HTR-8/SVneo (cell line): ENCODE data around the gene CISH.

ENCODE experiments used
- DNase-seq: peaks from one replicate; pipeline ENCODE4 v3.0.0; 2011; ENCODE audit warnings: low spot score, mixed read lengths; ENCODE audit not compliant: insufficient read length
- FAIRE-seq: peaks from 2 replicates; lab custom pipeline; 2011; peaks lifted over from hg19 to GRCh38; lab: Jason Lieb, UNC

Gene CISH

GRCh38 chr3:50616003-50616769 is 4.6 kb upstream of the CISH start:
- DNase-seq: peak; percentile 92
- FAIRE-seq: peak; percentile 65

DNA sequence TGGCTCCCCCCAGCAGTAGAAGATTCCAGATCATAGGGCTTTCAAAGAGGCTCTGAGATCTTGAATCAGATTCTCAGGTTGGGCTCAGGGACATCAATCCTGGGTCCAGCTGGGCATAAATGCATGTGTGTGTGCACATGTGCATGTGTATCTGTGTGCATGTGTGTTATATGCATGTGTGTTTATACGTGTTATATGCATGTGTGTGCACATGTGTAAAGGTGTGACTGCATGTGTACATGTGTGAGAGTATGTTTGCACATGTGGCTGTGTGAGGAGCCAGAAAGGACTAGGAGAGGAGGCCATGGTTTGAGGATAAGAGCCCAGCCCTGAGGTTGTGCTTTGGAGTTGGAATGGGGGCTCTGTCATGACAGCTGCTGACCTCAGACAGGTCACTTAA is 3.6 kb upstream of the CISH start:
- FAIRE-seq (peak; percentile 40), DNase-seq (no peak)

DNA sequence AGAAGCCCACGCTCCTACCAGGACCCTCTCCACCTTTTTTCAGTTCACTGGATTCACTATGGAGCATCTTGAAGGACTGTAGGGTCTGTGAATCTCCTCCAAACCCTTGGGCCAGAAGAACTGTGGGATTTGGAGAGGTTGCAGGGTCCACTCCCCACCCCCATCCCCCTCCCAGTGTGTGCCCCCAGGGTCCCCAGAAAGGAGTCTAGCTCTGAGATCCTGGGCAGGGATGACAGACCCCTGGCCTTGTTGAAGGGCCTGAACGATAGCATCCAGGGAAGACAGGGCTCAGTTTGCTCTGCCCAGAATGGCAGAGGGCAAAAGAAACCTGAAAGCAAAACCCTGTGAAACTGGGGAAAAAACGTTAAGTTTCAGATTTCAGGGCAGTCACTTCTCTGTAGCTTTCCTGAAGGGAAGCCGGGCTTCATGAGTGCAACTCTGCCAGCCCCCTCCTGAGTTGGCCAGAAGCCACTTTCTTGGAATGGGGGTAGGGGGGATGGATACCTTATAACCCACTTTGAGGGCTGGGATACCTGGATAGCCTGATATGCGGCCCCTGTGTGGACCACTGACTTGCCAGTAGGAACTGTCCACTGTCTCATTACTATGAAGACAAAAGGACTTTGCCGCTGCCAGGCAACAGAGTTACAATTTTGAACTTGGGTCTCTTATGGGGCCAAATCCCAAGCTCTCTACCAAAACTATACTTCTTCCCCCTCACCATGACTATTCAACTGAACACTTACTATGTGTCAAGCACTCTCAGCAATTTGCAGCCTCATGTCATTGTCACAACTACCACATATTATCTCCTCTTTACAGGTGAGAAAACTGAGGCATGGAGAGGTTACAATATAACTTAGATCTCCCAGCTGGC is 1.6 kb upstream of the CISH start:
- DNase-seq: no peak
- FAIRE-seq: no peak

DNA sequence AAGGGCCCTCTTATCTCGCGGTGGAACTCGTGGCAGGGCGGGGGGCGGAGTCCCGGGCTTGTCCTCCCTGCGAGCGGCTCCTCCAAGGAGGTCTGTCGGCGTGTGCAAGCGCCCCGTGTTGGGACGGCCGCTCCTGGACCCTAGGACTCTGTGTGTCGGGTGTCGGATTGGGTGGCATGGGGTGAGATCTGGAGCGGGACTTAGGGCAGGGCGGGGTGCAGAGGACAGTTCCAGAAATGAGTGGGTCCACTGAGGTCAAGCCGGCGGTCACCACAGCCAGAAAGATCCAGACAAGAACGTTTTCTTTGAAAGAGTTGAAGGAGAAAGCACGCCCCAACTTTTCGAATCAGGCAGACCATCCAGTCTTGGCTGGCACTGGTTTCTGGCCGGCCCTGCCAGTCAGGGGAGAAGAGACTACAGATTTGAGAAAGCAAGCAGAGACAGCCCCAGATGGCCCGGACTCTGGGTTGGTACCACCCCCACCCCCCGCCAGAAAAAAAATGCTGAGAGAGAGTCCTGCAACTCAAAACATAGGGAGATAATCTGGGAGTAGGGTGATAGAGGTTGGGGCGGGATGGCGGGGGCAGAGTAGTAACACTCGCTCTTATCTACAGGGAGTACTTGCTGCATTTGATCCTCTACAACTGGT is 784 bp upstream of the CISH start:
- no peak for DNase-seq
- FAIRE-seq: no peak

GRCh38 chr3:50610992-50611463 is 546 bp downstream of the CISH start:
- no peak for FAIRE-seq
- no peak for DNase-seq

DNA sequence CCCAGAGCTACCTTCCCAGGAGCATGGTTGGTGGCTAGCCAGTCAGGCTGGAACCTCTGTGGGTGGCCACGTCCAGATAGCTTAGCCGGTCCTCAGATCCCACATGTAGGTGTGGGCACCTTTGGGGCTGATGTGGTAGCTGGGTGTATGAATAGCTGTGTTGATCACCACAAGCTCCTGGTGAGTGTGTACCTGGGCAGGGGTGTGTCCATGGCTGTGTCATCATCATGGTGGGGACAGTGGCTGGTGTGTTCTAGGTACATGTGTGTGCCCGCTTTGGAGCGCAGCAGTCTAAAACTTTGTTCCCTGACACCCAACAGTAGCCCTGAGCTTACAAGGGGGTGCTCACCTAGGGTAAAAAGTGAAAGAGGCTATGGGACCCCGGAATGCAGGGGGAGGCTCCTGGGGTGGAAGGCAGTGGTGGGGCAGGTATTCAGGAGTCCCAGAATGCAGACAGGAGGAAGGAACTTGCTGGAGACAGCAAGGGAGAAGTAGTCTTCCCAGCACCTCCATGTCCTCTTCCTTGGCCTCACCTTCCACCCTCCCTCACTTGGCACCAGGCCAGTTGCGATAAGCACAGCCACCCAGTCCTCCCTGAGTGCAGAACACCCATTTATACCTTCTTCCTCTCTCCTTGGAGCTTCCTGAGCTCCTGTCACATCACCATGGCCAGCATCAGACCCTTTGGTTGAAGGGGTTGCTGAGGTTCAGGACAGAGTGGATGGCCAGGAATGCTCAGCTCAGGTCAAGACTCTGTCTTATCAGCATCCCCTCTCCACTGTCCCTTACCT is 1.2 kb downstream of the CISH start:
- no peak for FAIRE-seq
- no peak for DNase-seq

DNA sequence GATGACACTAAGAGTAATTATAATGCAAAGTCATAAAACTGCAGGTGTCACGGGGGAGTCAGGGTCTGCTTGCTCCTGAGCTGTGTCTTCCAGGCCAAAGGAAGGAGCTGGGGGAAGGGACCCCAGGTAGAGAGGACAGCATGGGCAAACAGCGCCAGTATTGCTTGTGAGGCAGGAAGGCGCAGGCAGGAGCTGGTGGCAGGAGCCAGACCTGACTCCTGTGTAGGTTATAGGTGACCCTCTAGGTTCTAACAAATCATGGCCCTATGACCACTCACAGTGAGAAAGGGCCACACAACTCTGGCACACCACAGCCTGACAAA is 1.9 kb downstream of the CISH start:
- no peak for FAIRE-seq
- DNase-seq: no peak

GRCh38 chr3:50609071-50609762 is 2.4 kb downstream of the CISH start:
- FAIRE-seq (no peak), DNase-seq (no peak)

GRCh38 chr3:50608278-50608677 is 3.3 kb downstream of the CISH start:
- no peak for DNase-seq

DNA sequence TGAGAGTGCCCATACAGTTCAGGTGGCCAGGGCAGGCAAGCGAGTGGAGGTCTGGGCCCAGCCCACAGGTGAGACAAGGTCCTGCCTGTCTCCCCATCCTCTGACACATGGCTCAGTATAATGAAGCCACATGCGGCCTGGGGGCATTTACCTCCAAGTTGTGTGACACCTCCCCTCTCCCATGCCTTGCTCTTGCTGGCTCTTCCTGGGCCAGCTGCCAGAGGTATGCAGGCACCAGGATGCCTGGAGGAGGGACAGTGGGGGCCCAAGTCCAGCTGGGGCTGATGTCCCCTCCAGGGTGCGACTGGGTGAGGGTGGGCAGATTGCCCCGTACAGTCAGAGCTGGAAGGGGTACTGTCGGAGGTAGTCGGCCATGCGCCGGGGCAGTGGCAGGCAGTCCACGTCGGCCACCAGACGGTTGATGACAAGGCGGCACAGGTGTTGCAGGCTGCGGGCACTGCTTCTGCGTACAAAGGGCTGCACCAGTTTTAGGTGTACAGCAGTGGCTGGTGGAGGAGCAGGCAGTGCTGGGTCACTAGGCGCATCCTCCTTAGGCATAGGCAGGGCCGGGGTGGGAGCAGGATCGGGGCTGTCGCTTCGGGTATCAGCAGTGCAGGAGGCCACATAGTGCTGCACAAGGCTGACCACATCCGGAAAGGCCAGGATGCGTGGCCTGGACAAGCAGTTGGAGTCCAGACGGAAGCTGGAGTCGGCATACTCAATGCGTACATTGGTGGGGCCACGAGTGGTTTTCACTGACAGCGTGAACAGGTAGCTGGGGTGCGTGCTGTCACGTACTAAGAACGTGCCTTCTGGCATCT is 4.1 kb downstream of the CISH start:
- no peak for FAIRE-seq
- no peak for DNase-seq

More at GRCh38 chr3:50608278-50608677, 3.3 kb downstream of the CISH start:
- no peak for FAIRE-seq

DNA sequence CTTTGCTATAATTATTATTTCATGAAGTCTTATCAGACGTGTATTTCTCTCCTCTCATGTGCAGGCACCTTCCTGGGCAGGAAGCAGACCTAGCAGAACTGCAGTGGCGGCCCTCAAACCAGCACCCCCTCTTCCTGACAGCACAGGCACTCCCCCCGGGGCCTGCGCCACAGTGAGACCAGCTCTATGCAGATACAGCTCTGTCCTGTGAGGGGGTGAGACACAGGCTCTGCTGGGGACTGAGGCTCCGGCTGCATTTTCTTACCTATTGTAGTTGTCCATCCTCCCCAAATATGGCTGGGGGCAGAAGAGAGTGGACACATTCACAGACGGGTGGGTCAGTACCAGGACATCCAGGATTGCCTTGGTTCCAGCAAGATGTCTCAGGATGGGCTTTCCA is 5.0 kb downstream of the CISH start:
- FAIRE-seq (no peak), DNase-seq (no peak)

DNA sequence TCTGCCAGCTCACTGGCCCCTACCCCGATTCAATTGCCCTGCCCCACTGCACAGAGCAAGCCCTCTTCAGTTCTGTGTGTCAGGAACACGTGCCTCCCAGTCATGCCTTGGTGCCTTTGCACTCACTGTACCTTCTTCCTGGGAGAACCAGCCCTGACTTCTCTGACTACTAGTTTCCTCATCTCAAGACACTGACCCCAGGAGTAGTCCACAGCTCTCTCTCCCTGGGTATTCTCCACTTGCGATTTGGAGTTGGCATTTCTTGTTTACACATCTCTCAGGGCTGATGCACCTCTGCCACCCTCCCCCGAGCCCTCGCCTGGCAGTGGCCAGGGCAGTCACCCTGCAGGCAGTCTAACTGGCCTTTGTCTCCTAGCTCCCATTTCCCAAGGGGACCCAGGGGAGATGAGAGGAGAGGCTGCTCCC is 5.7 kb downstream of the CISH start:
- FAIRE-seq (no peak), DNase-seq (no peak)

DNA sequence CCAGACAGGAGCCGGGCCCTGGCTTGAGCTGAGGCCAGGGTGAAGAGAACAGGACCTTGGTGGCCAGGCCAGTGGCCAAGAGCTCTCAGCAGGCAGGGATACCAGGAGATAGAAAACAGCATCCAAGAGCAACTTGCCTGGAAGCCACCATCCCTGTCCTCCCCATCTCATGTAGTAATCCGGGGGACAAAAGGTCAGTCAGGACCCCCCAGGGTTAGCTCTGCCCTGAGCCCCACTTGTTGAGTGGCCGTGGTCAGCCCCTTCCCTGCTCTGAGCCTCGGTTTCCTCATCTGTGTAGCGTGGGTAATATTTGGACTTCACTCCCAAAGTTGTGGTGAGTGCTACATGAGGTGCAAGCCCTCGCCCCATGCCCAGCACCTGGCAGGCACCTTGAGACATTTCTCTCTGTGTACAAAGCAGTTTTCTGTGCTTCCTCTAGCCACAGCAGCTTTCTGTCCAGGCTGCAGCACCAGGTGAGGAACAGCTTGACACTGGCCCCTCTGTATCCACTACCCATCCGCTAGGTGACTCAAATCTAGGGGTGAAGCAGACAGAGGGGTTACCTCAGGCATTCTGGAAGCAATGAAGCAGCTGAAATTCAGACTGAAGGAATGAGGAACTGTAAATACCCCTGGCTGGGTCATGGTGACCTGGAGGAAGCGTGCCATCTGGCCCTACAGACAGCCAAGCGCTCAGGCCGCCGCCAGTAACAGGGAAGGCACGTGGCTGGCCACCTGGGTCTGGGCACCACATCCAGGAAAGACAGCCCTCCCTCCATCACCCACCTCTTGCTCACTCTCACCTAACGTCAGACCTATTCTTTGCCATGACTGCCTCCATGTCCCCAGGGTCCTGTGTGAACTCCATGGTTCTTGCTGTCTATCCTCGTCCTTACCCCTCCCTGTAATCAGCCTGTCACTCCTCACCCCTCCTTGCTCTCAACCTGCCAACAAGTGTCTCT is 6.7 kb downstream of the CISH start:
- DNase-seq: no peak
- FAIRE-seq: no peak

DNA sequence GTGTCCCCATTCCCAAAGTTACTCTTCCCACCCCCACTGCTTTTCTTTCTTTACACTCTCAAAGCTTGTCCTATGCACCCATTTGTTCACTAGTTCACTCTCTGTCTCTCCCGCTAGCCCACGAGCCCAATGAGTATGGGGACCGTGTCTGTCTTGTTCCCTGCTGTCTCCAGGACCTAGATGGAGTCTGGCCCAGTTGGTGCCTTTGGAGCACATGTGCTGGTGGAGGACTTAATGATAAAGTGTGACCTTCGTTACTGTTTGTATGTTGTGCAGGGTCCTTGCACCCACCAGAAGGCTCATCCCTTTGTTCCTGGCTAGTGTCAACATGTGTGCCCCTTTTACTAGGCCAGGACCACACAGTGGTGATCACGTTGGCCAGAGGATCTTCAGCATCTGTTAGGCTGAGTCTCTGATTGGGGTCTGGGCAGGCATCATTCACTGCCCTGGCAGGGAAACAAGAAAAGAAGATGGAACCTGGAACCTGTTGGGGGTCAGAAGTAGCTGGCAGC is 7.4 kb downstream of the CISH start:
- no peak for FAIRE-seq

DNA sequence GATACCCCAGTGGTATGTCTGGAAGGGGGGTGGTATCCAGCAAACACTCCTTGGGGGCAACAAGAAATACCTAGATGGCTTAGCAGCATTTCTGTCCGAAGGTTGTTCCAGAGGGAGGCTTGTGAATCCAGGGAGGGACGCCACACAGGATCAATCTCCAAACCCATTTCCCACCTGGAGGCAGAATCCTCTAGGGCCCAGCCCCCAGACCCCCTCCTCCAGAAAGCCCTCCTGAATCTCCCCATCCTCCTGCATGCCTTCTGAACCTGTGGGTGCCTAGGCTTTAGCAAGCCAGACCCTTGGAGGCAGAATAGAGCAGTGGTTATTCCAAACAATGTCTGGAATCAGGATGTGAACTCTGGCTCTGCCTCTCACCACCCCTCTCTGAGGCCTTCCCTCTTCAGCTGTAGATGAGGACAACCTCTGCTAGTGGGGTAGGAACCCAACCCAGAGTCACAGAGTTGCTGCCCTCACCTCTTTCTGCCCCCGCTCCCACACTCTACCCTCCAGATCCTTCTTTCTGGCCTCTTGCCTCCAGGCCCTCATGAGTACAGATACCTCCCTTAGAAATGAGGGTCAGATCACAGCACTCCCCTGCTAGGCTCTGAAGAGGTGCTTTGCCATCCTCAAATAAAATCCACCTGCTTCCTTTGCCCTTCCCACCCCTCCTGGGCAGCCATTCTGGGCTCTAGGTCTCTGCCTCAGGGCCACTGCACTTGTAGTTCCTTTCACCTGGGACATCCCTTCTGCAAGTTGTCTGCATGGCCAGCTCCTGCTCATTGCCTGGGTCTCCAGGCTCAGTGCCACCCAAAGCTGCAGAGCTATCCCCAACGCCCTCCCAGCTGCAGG is 8.1 kb downstream of the CISH start:
- FAIRE-seq (no peak), DNase-seq (no peak)

More for the DNA sequence above, 7.4 kb downstream of the CISH start:
- no peak for DNase-seq

GRCh38 chr3:50602595-50603191 is 8.9 kb downstream of the CISH start:
- FAIRE-seq: no peak

More at GRCh38 chr3:50602595-50603191, 8.9 kb downstream of the CISH start:
- DNase-seq: no peak
